Rectal smooth muscle tissue (tissue), 1 donor: ENCODE measurements around the gene TMED1.

Source experiments
- H3K27ac ChIP-seq: one replicate; pipeline ENCODE4 v1.7.0; 2013; ENCODE audit warnings: low read depth, low read length, inconsistent platforms
- H3K27me3 ChIP-seq: one replicate; pipeline ENCODE4 v1.7.0; 2013; ENCODE audit warnings: low read length; ENCODE audit not compliant: control insufficient read depth, insufficient read depth
- H3K36me3 ChIP-seq: one replicate; pipeline ENCODE4 v1.7.0; 2013; ENCODE audit warnings: low read length; ENCODE audit not compliant: control insufficient read depth, insufficient read depth
- H3K4me1 ChIP-seq: one replicate; pipeline ENCODE4 v1.7.0; 2013; ENCODE audit warnings: low read length; ENCODE audit not compliant: control insufficient read depth, insufficient read depth
- H3K4me3 ChIP-seq: one replicate; pipeline ENCODE4 v1.7.0; 2013; ENCODE audit warnings: low read length
- H3K9ac ChIP-seq: one replicate; pipeline ENCODE4 v1.7.0; 2013; ENCODE audit warnings: low read length

TMED1 gene

DNA sequence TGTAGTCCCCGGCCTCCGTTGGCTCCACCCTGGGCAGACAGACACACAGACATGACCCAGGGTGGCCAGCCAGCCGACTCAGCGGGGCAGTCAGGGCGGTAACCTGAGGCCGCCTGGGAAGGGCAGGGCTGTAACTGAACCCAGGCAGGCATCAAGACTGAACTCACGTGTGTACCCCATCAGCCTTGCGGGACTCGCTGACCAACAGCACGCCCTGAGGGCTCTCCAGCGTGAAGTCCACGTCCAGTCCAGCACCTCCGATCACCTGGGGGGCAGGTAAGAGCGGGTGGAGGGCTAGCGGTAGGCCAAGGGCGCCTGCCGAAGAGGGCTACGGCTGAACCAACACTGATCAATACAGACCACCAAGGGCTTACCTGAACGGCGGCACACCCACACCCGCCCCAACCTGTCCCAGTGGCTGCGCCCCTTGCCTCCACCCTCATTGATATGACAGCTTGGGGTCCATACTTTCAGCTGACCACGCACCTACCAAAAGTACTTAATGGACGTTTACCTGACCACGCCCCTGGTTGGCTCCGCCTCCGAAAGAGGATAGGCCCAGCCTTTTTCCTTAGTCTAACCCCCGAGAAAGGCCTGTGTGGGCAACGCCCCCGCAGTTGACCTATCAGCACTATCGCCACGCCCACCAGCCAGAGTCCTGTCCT is 791 bp downstream of the TMED1 start:
- peak overlapping the region; percentile 69 for H3K4me3 ChIP-seq
- H3K27me3 ChIP-seq, result no peaks in the 10 kb centered on the region
- peaks cover 8% of the 10 kb centered on the region for H3K36me3 ChIP-seq
- H3K9ac ChIP-seq, result peak overlapping the region; percentile 24
- H3K27ac ChIP-seq, result peak overlapping the region; percentile 98
- no peaks in the 10 kb centered on the region for H3K4me1 ChIP-seq

GRCh38 chr19:10832939-10833296 is 3.1 kb downstream of the TMED1 start:
- peaks cover 14% of the 10 kb centered on the region for H3K36me3 ChIP-seq
- no peak overlapping the region for H3K4me3 ChIP-seq
- H3K27ac ChIP-seq, result no peak overlapping the region
- no peak overlapping the region for H3K9ac ChIP-seq
- H3K4me1 ChIP-seq, result no peaks in the 10 kb centered on the region
- H3K27me3 ChIP-seq, result no peaks in the 10 kb centered on the region

DNA sequence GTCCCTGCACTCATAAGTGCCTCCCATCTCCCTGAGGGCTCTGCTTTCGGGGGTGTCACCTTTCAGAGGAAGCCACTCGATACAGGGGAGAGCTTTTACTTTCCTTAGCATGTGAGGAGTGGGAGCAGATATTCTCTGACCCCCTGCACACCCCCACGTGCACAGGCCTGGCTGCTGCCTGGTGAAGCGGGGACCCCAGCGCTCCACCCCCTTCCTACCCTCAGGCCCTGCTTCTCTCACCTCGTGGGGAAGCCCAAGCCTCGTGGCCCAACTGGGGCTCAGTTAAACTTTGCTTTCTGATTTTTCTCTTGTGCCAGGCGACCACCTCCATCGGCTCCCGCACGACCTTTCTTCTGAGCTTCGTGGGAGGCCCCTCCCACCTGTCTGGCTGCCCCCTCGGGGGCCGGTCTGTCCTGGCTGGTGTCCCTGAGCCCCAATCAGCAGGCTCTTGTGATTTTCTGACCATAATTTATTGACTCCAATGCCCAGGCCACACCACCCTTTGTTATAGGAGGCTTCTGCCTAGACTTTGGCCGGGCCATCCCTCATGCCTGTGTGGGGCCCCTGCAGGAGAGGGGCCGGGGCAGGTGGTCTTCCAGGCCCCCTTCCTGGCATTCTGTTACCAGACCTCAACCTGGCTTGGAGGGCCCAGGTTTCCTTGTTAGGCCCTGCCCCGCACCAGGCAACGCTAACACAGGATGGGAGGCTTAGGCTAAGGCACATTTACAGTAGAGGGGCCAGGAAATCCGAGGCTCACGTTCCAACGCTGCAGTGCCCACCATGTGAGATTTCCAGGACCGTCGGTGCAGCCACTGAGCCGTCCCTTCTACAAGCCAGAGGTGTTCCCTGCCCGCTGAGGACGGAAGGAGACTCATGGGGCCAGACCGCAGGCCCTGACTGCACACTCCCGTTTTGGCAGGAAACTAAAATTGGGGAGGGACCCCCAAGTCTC is 3.7 kb downstream of the TMED1 start:
- Histone ChIP-seq H3K4me3 (no peak overlapping the region), H3K27me3 (no peaks in the 10 kb centered on the region), H3K36me3 (peaks cover 14% of the 10 kb centered on the region), H3K27ac (no peak overlapping the region), H3K9ac (no peak overlapping the region), H3K4me1 (no peaks in the 10 kb centered on the region)

DNA sequence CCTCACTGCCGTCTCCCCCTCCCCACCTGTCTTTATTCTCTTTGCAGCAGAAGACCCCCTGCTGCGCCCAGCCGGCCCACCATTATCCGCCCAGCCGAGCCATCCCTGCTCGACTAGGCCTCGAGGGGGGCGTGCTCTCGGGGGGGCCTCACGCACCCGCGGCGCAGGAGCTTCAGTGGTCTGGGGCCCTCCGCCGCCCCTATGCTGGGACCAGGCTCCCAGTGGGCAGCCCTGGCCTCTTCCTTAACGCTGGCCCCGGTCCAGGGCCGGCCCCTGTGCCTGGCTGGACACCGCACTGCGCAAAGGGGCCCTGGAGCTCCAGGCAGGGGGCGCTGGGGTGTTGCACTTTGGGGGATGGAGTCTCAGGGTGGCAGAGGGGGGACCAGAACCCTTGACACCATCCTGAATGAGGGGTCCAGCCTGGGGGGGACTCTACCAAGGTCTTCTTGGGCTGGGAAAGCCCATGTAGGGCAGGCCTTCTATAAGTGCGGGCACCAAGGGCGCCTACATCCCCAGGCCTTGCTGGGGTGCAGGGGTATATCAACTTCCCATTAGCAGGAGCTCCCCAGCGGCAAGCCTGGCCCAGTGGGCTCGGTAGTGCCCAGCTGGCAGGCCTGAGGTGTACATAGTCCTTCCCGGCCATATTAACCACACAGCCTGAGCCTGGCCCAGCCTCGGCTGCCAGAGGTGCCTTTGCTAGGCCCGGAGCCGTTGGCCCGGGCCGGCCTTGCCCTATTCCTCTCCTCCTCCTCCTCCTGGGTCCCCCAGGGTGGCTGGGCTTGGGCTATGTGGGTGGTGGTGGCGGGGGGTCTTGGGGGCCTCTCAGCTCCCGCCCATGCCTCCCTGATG is 4.9 kb downstream of the TMED1 start:
- Histone ChIP-seq H3K4me1 (no peaks in the 10 kb centered on the region), H3K36me3 (peaks cover 16% of the 10 kb centered on the region), H3K9ac (no peak overlapping the region), H3K27ac (no peak overlapping the region), H3K4me3 (no peak overlapping the region), H3K27me3 (no peaks in the 10 kb centered on the region)

DNA sequence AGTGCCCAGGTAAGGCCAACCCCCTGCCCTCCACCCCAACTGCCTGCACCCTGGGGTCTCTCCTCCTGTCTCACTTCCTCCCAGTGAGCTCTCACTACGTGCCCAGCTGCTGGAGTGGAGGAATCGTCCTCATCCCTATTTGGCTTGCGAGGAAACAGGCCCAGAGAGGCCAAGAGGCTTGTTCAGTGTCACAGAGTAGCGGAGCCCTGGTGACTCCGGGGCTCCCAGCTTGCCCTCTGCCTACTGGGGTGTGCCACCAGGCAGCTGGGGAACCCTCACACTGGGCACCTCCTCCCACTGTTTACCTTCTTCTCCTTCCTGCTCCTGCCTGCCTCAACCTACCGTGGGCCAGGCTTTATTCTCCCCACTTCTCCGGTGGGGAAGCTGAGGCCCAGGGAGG is 5.6 kb downstream of the TMED1 start:
- Histone ChIP-seq H3K4me3 (no peak overlapping the region), H3K27ac (no peak overlapping the region), H3K9ac (no peak overlapping the region), H3K27me3 (no peaks in the 10 kb centered on the region), H3K4me1 (no peaks in the 10 kb centered on the region), H3K36me3 (peaks cover 21% of the 10 kb centered on the region)

GRCh38 chr19:10829967-10830366 is 6.0 kb downstream of the TMED1 start:
- Histone ChIP-seq H3K27me3 (no peaks in the 10 kb centered on the region), H3K4me3 (no peak overlapping the region), H3K9ac (no peak overlapping the region), H3K27ac (no peak overlapping the region), H3K4me1 (no peaks in the 10 kb centered on the region), H3K36me3 (peaks cover 21% of the 10 kb centered on the region)

- H3K36me3 ChIP-seq, result peaks cover 27% of the 10 kb centered on the region
- H3K27ac ChIP-seq, result no peak overlapping the region
- no peak overlapping the region for H3K4me3 ChIP-seq
- H3K4me1 ChIP-seq, result no peaks in the 10 kb centered on the region
- no peaks in the 10 kb centered on the region for H3K27me3 ChIP-seq
- no peak overlapping the region for H3K9ac ChIP-seq
These were observed 6.8 kb downstream of the TMED1 start for GRCh38 chr19:10828981-10829821.

DNA sequence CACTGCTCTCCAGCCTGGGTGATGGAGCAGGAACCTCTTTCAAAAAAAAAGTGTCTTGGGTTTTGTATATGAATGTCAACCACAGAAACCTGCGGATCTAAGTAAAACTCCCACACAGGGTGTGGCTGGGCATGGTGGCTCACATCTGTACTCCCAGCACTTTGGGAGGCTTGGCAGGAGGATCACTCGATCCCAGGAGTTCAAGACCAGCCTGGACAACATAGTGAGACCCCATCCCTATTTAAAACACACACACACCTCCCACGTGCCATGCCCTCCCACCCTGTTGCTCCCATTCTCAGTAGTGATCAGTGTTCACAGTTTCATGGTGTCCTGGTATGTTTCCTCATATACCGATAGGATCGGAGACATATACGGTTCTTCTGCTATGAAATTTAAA is 9.2 kb downstream of the TMED1 start:
- no peak overlapping the region for H3K4me3 ChIP-seq
- H3K9ac ChIP-seq, result no peak overlapping the region
- H3K27ac ChIP-seq, result no peak overlapping the region
- no peaks in the 10 kb centered on the region for H3K4me1 ChIP-seq
- H3K36me3 ChIP-seq, result peaks cover 31% of the 10 kb centered on the region
- no peaks in the 10 kb centered on the region for H3K27me3 ChIP-seq

- Histone ChIP-seq H3K4me1 (no peaks in the 10 kb centered on the region), H3K27ac (no peak overlapping the region), H3K27me3 (no peaks in the 10 kb centered on the region), H3K4me3 (no peak overlapping the region), H3K9ac (no peak overlapping the region), H3K36me3 (peaks cover 30% of the 10 kb centered on the region)
These were observed 9.8 kb downstream of the TMED1 start for GRCh38 chr19:10826231-10826630.

DNA sequence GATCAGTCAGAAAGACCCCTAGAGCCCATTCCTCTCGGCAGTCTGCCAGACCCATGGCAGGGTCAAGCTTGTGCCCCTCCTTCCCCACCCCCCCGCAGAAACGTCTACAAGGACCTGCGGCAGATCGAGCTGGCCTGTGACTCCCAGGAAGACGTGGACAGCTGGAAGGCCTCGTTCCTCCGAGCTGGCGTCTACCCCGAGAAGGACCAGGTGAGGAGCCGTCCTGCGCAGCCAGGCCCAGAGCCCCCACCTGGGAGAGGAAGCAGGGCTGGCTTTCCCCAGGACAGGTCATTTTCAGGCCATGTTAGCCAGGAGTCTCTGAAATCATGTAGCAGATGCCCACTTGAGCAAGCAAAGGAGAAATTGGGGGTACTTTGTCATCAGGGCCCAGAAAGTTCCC is 12.3 kb downstream of the TMED1 start:
- H3K4me1 ChIP-seq, result no peaks in the 10 kb centered on the region
- H3K27me3 ChIP-seq, result no peaks in the 10 kb centered on the region
- no peak overlapping the region for H3K9ac ChIP-seq
- no peak overlapping the region for H3K4me3 ChIP-seq
- peaks cover 28% of the 10 kb centered on the region for H3K36me3 ChIP-seq
- H3K27ac ChIP-seq, result no peak overlapping the region

DNA sequence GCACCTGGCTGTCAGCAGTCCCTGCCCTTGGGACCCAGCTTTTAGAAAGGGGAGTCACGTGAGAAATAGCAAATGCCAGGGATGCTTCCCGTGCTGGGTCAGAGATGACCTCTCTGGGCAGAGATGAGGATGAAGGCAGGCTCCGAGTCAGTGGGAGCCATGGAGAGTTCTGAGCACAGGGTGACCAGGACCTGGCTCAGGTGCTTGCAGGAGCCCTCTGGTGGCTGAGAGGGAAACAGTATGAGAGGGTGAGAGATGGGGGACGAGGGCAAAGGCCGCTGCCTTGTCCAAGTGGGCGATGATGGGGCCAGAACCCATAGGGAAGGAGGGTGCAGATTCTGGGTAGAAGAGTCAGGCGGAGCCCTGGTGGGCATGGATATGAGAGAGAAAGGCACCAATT is 15.8 kb downstream of the TMED1 start:
- Histone ChIP-seq H3K36me3 (peaks cover 23% of the 10 kb centered on the region), H3K27ac (no peak overlapping the region), H3K4me1 (no peaks in the 10 kb centered on the region), H3K9ac (no peak overlapping the region), H3K27me3 (no peaks in the 10 kb centered on the region), H3K4me3 (no peak overlapping the region)
